Kasumi-1 (cell line): ENCODE measurements around the gene GIT1.
A peak's percentile ranks its signal among the peaks of the same experiment; 100 is the strongest.

ENCODE experiments used
- DNase-seq, 2 experiments: peaks; one replicate each; lab custom pipeline; 2025; lab: John Stamatoyannopoulos, UW

The GIT1 gene

GRCh38 chr17:29593591-29594518 is 4.4 kb upstream of the GIT1 start:
- peak; percentile 51 to 54 for DNase-seq

GRCh38 chr17:29592850-29593551 is 3.6 kb upstream of the GIT1 start, which contains the start of gene ANKRD13B:
TSS of gene ANKRD13B (plus strand) at chr17:29593132. CDS start at chr17:29593622, 490 bp downstream.
- DNase-seq: peak; percentile 29 to 48

- DNase-seq: peak; percentile 83 to 86
Measured at GRCh38 chr17:29591737-29592608, 2.5 kb upstream of the GIT1 start.

GRCh38 chr17:29591146-29591736 is 1.8 kb upstream of the GIT1 start:
- peak; percentile 63 to 86 for DNase-seq

GRCh38 chr17:29590411-29591145 is 1.1 kb upstream of the GIT1 start:
- DNase-seq: peak; percentile 32 to 43

GRCh38 chr17:29588562-29589411 is 661 bp downstream of the GIT1 start:
- DNase-seq: peak; percentile 10 to 22

GRCh38 chr17:29588017-29588561 is 1.4 kb downstream of the GIT1 start:
- DNase-seq: peak; percentile 19 to 28

GRCh38 chr17:29587591-29587990 is 1.9 kb downstream of the GIT1 start:
- DNase-seq: no peak

- peak in 1 of 2 experiments; percentile 3 for DNase-seq
Measured at GRCh38 chr17:29586676-29587469, 2.6 kb downstream of the GIT1 start.

GRCh38 chr17:29585080-29585751 is 4.2 kb downstream of the GIT1 start:
- DNase-seq: peak; percentile 9 to 12

GRCh38 chr17:29584452-29585079 is 4.9 kb downstream of the GIT1 start:
- no peak for DNase-seq

- no peak for DNase-seq
Measured at GRCh38 chr17:29583324-29584248, 5.9 kb downstream of the GIT1 start.

- DNase-seq: no peak
Measured at GRCh38 chr17:29582772-29583171, 6.7 kb downstream of the GIT1 start.

GRCh38 chr17:29582254-29582765 is 7.1 kb downstream of the GIT1 start:
- no peak for DNase-seq

- no peak for DNase-seq
Measured at GRCh38 chr17:29581583-29582253, 7.7 kb downstream of the GIT1 start.
